NCI-H2196 treated with DMSO at 0.1 percent for 48 hours (cell line): ENCODE results near the gene RYR3.

Source experiments
- DNase-seq: peaks from one replicate; lab custom pipeline; 2025; ENCODE audit not compliant: unreplicated experiment; lab: John Stamatoyannopoulos, UW

RYR3 gene

GRCh38 chr15:33500432-33501195 lies 189.8 kb downstream of the RYR3 start:
- DNase-seq = no peak

- DNase-seq = no peak
Measured at GRCh38 chr15:33503681-33504080, 192.9 kb downstream of the RYR3 start.

GRCh38 chr15:33506781-33507296 lies 196.1 kb downstream of the RYR3 start:
- no peak for DNase-seq

- DNase-seq = no peak
Measured at GRCh38 chr15:33508703-33509102, 197.9 kb downstream of the RYR3 start.

GRCh38 chr15:33515121-33515520 lies 204.4 kb downstream of the RYR3 start:
- DNase-seq = no peak

GRCh38 chr15:33516563-33516962 lies 205.8 kb downstream of the RYR3 start:
- no peak for DNase-seq

GRCh38 chr15:33517944-33518343 lies 207.2 kb downstream of the RYR3 start:
- DNase-seq = no peak

GRCh38 chr15:33518421-33518820 lies 207.7 kb downstream of the RYR3 start:
- no peak for DNase-seq

- no peak for DNase-seq
Measured at GRCh38 chr15:33524274-33524673, 213.5 kb downstream of the RYR3 start.

- DNase-seq = no peak
Measured at GRCh38 chr15:33526532-33526931, 215.8 kb downstream of the RYR3 start.

GRCh38 chr15:33533197-33533596 lies 222.4 kb downstream of the RYR3 start:
- no peak for DNase-seq

GRCh38 chr15:33534642-33535041 lies 223.9 kb downstream of the RYR3 start:
- no peak for DNase-seq

- DNase-seq = no peak
Measured at GRCh38 chr15:33535135-33535534, 224.4 kb downstream of the RYR3 start.

GRCh38 chr15:33539825-33540573 lies 229.2 kb downstream of the RYR3 start:
- DNase-seq = no peak

- no peak for DNase-seq
Measured at GRCh38 chr15:33543957-33544356, 233.2 kb downstream of the RYR3 start.

GRCh38 chr15:33545866-33546265 lies 235.1 kb downstream of the RYR3 start:
- DNase-seq = no peak

GRCh38 chr15:33547876-33548275 lies 237.1 kb downstream of the RYR3 start:
- no peak for DNase-seq

- DNase-seq = no peak
Measured at GRCh38 chr15:33551860-33552259, 241.1 kb downstream of the RYR3 start.

- DNase-seq = no peak
Measured at GRCh38 chr15:33553157-33553556, 242.4 kb downstream of the RYR3 start.

- DNase-seq = no peak
Measured at GRCh38 chr15:33559207-33559890, 248.6 kb downstream of the RYR3 start.

- DNase-seq = no peak
Measured at GRCh38 chr15:33561407-33561806, 250.6 kb downstream of the RYR3 start.

GRCh38 chr15:33561967-33562366 lies 251.2 kb downstream of the RYR3 start:
- no peak for DNase-seq
